Gastroesophageal sphincter (tissue), 4 donors: ENCODE measurements around the gene CCNH. TPM values are rescaled to one million over a fixed set of nuclear protein-coding genes. Genes with fewer than 3 reads are reported as not detected.

Experiments used
- ATAC-seq: fragments of 150-250 bp; one replicate; pipeline ENCODE4 v1.9.1; 2016; ENCODE audit warnings: mild to moderate bottlenecking, moderate library complexity
- H3K27ac ChIP-seq, 4 donors: fragments of 200-600 bp; sonication (generic) in 3 of 4; 1 replicate in 3 of 4; 2 replicates in 1 of 4; pipeline ENCODE4 v1.5.1; 2016 to 2019
- H3K27me3 ChIP-seq: fragments of 200-600 bp; sonication (generic); one replicate; pipeline ENCODE4 v1.5.1; 2019
- H3K36me3 ChIP-seq, 2 donors: fragments of 200-600 bp; sonication (generic); one replicate each; pipeline ENCODE4 v1.5.1; 2019; ENCODE audit warnings: control low read depth in 1 of 2
- H3K4me1 ChIP-seq, 3 donors: fragments of 200-600 bp; sonication (generic); 1 replicate in 2 of 3; 2 replicates in 1 of 3; pipeline ENCODE4 v1.5.1; 2016 to 2019; ENCODE audit warnings: control low read depth in 2 of 3
- H3K4me3 ChIP-seq, 2 donors: fragments of 200-600 bp; sonication (generic); one replicate each; pipeline ENCODE4 v1.5.1; 2019; ENCODE audit warnings: mild to moderate bottlenecking in 1 of 2, moderate library complexity in 1 of 2
- H3K9me3 ChIP-seq, 3 donors: fragments of 200-600 bp; sonication (generic); one replicate each; pipeline ENCODE4 v1.5.1; 2017 to 2019; ENCODE audit warnings: control low read depth in 2 of 3
- CTCF ChIP-seq, 4 experiments: fragments of 200-600 bp in 2 of 4; fragments of 450-650 bp in 2 of 4; sonication (generic) in 1 of 4; IDR thresholded peaks; one replicate each; pipeline ENCODE4 v1.5.1; 2017 to 2019; ENCODE audit warnings: antibody characterized with exemption in 4 of 4, mild to moderate bottlenecking in 2 of 4, moderate library complexity in 2 of 4
- EP300 ChIP-seq: sonication (generic); formaldehyde crosslinking; IDR thresholded peaks from one replicate; pipeline ENCODE4 v1.6.1; 2017; ENCODE audit warnings: antibody characterized with exemption, mild to moderate bottlenecking
- POLR2A ChIP-seq, 2 donors: fragments of 450-650 bp; IDR thresholded peaks; one replicate each; pipeline ENCODE4 v1.6.1; 2017; ENCODE audit warnings: antibody characterized with exemption in 2 of 2, mild to moderate bottlenecking in 2 of 2, moderate library complexity in 1 of 2
- POLR2AphosphoS5 ChIP-seq: sonication (generic); formaldehyde crosslinking; IDR thresholded peaks from one replicate; pipeline ENCODE4 v1.6.1; 2017; ENCODE audit warnings: antibody characterized with exemption
- WGBS, 2 donors: methylation state at CpG; one replicate each; pipeline ENCODE4 v1.1.5; 2018; ENCODE audit warnings: low coverage in 1 of 2; 5-methylcytosine and 5-hydroxymethylcytosine counted together
- total RNA-seq, 4 donors: library from RNA; depleted of rRNA; stranded (reverse); fragments of >200 nt; gene quantifications; one replicate each; pipeline ENCODE4 v1.1.0, GENCODE V29; 2016

Gene CCNH
- total RNA-seq, 4 donors from 2014 or later = 32.0 to 125 (median 81.0) TPM

- WGBS, 2 donors = 50 to 70% methylated on average over 1 to 2 of the region's 2 CpGs
- Histone ChIP-seq H3K4me1 (no peaks in the 10 kb centered on the region), H3K27ac (no peak overlapping the region), H3K27me3 (no peaks in the 10 kb centered on the region), H3K4me3 (no peak overlapping the region), H3K9me3 (no peaks in the 10 kb centered on the region), H3K36me3 (peaks cover 0 to 59% of the 10 kb centered on the region in 2 donors)
- TF ChIP-seq POLR2A (IDR thresholded peaks at IDR 0.05) (no peak), POLR2AphosphoS5 (no peak), EP300 (no peak), CTCF (IDR thresholded peaks at IDR 0.05) (no peak)
- ATAC-seq = no peak
Observed at GRCh38 chr5:87372705-87373104, 40.0 kb downstream of the CCNH start.

GRCh38 chr5:87369431-87369830 lies 43.3 kb downstream of the CCNH start:
- ATAC-seq = no peak
- no peak for TF ChIP-seq POLR2AphosphoS5
- H3K4me3 ChIP-seq = no peak overlapping the region
- H3K27me3 ChIP-seq = no peaks in the 10 kb centered on the region
- H3K4me1 ChIP-seq = no peaks in the 10 kb centered on the region
- peaks cover 0 to 59% of the 10 kb centered on the region in 2 donors for H3K36me3 ChIP-seq
- H3K27ac ChIP-seq = no peak overlapping the region
- no peaks in the 10 kb centered on the region for H3K9me3 ChIP-seq

- H3K27me3 ChIP-seq = no peaks in the 10 kb centered on the region
- no peaks in the 10 kb centered on the region for H3K9me3 ChIP-seq
- H3K36me3 ChIP-seq = peaks cover 0 to 67% of the 10 kb centered on the region in 2 donors
- WGBS, 2 donors = 44 to 77% methylated on average over 3 of the region's 3 CpGs
- no peak for TF ChIP-seq CTCF (IDR thresholded peaks at IDR 0.05)
- TF ChIP-seq POLR2AphosphoS5 = no peak
- no peak for TF ChIP-seq POLR2A (IDR thresholded peaks at IDR 0.05)
- TF ChIP-seq EP300 = no peak
- no peaks in the 10 kb centered on the region for H3K4me1 ChIP-seq
- no peak for ATAC-seq
- H3K4me3 ChIP-seq = no peak overlapping the region
- no peak overlapping the region for H3K27ac ChIP-seq
Observed at GRCh38 chr5:87368601-87369000, 44.1 kb downstream of the CCNH start.

GRCh38 chr5:87367243-87367642 lies 45.5 kb downstream of the CCNH start:
- ATAC-seq = no peak
- 82 to 93% methylated on average over 2 of the region's 2 CpGs for WGBS, 2 donors
- Histone ChIP-seq H3K27ac (no peak overlapping the region), H3K9me3 (no peaks in the 10 kb centered on the region), H3K4me1 (no peaks in the 10 kb centered on the region), H3K36me3 (peaks cover 0 to 65% of the 10 kb centered on the region in 2 donors), H3K27me3 (no peaks in the 10 kb centered on the region), H3K4me3 (no peak overlapping the region)
- TF ChIP-seq CTCF (IDR thresholded peaks at IDR 0.05) (no peak), POLR2AphosphoS5 (no peak), POLR2A (IDR thresholded peaks at IDR 0.05) (no peak), EP300 (no peak)

GRCh38 chr5:87361536-87362213 lies 51.1 kb downstream of the CCNH start:
- no peak for ATAC-seq
- H3K36me3 ChIP-seq = peaks cover 0 to 64% of the 10 kb centered on the region in 2 donors
- TF ChIP-seq POLR2AphosphoS5 = no peak
- TF ChIP-seq EP300 = no peak
- TF ChIP-seq POLR2A (IDR thresholded peaks at IDR 0.05) = no peak
- no peak for TF ChIP-seq CTCF (IDR thresholded peaks at IDR 0.05)
- no peaks in the 10 kb centered on the region for H3K4me1 ChIP-seq
- no peaks in the 10 kb centered on the region for H3K9me3 ChIP-seq
- WGBS, 2 donors = 67% methylated on average over 1 of the region's 1 CpG
- no peak overlapping the region for H3K27ac ChIP-seq
- H3K4me3 ChIP-seq = no peak overlapping the region
- H3K27me3 ChIP-seq = no peaks in the 10 kb centered on the region
